Ammon's horn (tissue), 1 donor: ENCODE data around the gene ZBTB20.
A peak's percentile ranks its signal among the peaks of the same experiment; 100 is the strongest.

Experiments
- DNase-seq: peaks from one replicate; pipeline ENCODE4 v3.0.0-alpha.2; 2016; ENCODE audit warnings: low spot score

ZBTB20 gene

GRCh38 chr3:114408736-114409670 lies 738.1 kb downstream of the ZBTB20 start:
- DNase-seq, result no peak

- DNase-seq, result no peak
Measured at GRCh38 chr3:114406922-114407321, 740.2 kb downstream of the ZBTB20 start.

- no peak for DNase-seq
Measured at GRCh38 chr3:114406286-114406685, 740.8 kb downstream of the ZBTB20 start.

- no peak for DNase-seq
Measured at GRCh38 chr3:114405202-114405990, 741.7 kb downstream of the ZBTB20 start.

GRCh38 chr3:114404590-114404989 lies 742.5 kb downstream of the ZBTB20 start:
- DNase-seq, result no peak

GRCh38 chr3:114402838-114403237 lies 744.2 kb downstream of the ZBTB20 start:
- DNase-seq, result no peak

GRCh38 chr3:114401346-114401745 lies 745.7 kb downstream of the ZBTB20 start:
- no peak for DNase-seq

GRCh38 chr3:114400371-114400770 lies 746.7 kb downstream of the ZBTB20 start:
- DNase-seq, result no peak

- DNase-seq, result no peak
Measured at GRCh38 chr3:114394551-114394950, 752.5 kb downstream of the ZBTB20 start.

GRCh38 chr3:114393367-114394072 lies 753.6 kb downstream of the ZBTB20 start:
- no peak for DNase-seq

GRCh38 chr3:114392831-114393230 lies 754.3 kb downstream of the ZBTB20 start:
- no peak for DNase-seq

GRCh38 chr3:114389156-114389555 lies 757.9 kb downstream of the ZBTB20 start:
- no peak for DNase-seq

GRCh38 chr3:114384558-114384903 lies 762.6 kb downstream of the ZBTB20 start:
- DNase-seq, result no peak

GRCh38 chr3:114383875-114384557 lies 763.1 kb downstream of the ZBTB20 start:
- peak; percentile 94 for DNase-seq

- DNase-seq, result peak; percentile 86
Measured at GRCh38 chr3:114380233-114380651, 766.8 kb downstream of the ZBTB20 start.

GRCh38 chr3:114379266-114379665 lies 767.8 kb downstream of the ZBTB20 start:
- DNase-seq, result no peak

- no peak for DNase-seq
Measured at GRCh38 chr3:114378760-114379159, 768.3 kb downstream of the ZBTB20 start.

GRCh38 chr3:114377426-114377825 lies 769.7 kb downstream of the ZBTB20 start:
- DNase-seq, result no peak

GRCh38 chr3:114376516-114377185 lies 770.4 kb downstream of the ZBTB20 start:
- no peak for DNase-seq

- no peak for DNase-seq
Measured at GRCh38 chr3:114375608-114376421, 771.3 kb downstream of the ZBTB20 start.
